ENCODE measurements around the gene WDTC1. TPM values are rescaled to one million over a fixed set of nuclear protein-coding genes. Genes with fewer than 3 reads are reported as not detected.

Gene WDTC1
- total RNA-seq, 1 experiment from 2014 or later, result 24.6 TPM

GRCh38 chr1:27300341-27301051, 66.1 kb downstream of the WDTC1 start:
- ATAC-seq, result peak; percentile 96
- Histone ChIP-seq H3K36me3 (ENCODE audit: control insufficient read depth, insufficient read depth, low read length) (peaks cover 6% of the 10 kb centered on the region; the same call in 1 of the 2 replicates), H3K4me1 (ENCODE audit: control insufficient read depth, insufficient read depth, low read length) (peaks cover 2% of the 10 kb centered on the region; the same call in 1 of the 2 replicates), H3K27ac (ENCODE audit: low read length) (no peak overlapping the region), H3K4me3 (ENCODE audit: low read depth in 2 of 2, low read length in 2 of 2) (no peak overlapping the region), H3K27me3 (ENCODE audit: control insufficient read depth, insufficient read depth, low read length) (no peaks in the 10 kb centered on the region), H3K9me3 (ENCODE audit: control insufficient read depth, insufficient read depth, low read depth, low read length) (no peaks in the 10 kb centered on the region)
- no peak for TF ChIP-seq TCF7L2 (IDR thresholded peaks at IDR 0.05; ENCODE audit: low read depth, low read length)
- TF ChIP-seq CTCF (IDR thresholded peaks at IDR 0.05), result peak; percentile 97
- CTCF ChIA-PET, result interaction anchor here (0.7 to 2.2 kb wide), 8 partner anchors 57 to 200 kb away, joined by 3 to 16 read pairs (median 6); no protein-coding TSS in a partner anchor
- no TSS peak for BruUV-seq (replicated peaks)
- DNase-seq (ENCODE audit: low read depth, low spot score), result peak; percentile 75
- intact Hi-C loops (cut with micrococcal nuclease; ENCODE audit: unreplicated experiment), result loop anchor here (2.0 kb wide), 1 partner anchor 94 kb away; no protein-coding TSS in a partner anchor
- in situ Hi-C loops (cut with HindIII; ENCODE audit: low pct_unique_long_range_greater_than_20kb, low sequenced_read_pairs), result no loop called here
- POLR2A ChIA-PET, result interaction anchor here (0.5 kb wide), 2 partner anchors 82 to 235 kb away, joined by 3 to 9 read pairs; no protein-coding TSS in a partner anchor

GRCh38 chr1:27301052-27301422, 66.6 kb downstream of the WDTC1 start:
- H3K9me3 ChIP-seq (ENCODE audit: control insufficient read depth, insufficient read depth, low read depth, low read length), result no peaks in the 10 kb centered on the region
- DNase-seq (ENCODE audit: low read depth, low spot score) (no peak), ATAC-seq (peak; percentile 6; the same call in 1 of the 2 replicates)
- BruUV-seq (replicated peaks), result no TSS peak
- no peaks in the 10 kb centered on the region for H3K27me3 ChIP-seq (ENCODE audit: control insufficient read depth, insufficient read depth, low read length)
- intact Hi-C loops (cut with micrococcal nuclease; ENCODE audit: unreplicated experiment) (loop anchor here (2.0 kb wide), 1 partner anchor 94 kb away; no protein-coding TSS in a partner anchor), in situ Hi-C loops (cut with HindIII; ENCODE audit: low pct_unique_long_range_greater_than_20kb, low sequenced_read_pairs) (no loop called here)
- CTCF ChIA-PET, result interaction anchor here (0.6 to 2.0 kb wide), 8 partner anchors 15 to 327 kb away, joined by 3 to 16 read pairs (median 6); no protein-coding TSS in a partner anchor
- H3K36me3 ChIP-seq (ENCODE audit: control insufficient read depth, insufficient read depth, low read length), result peaks cover 6% of the 10 kb centered on the region; the same call in 1 of the 2 replicates
- POLR2A ChIA-PET, result no interaction called here
- H3K4me1 ChIP-seq (ENCODE audit: control insufficient read depth, insufficient read depth, low read length), result peaks cover 2% of the 10 kb centered on the region; the same call in 1 of the 2 replicates
- H3K27ac ChIP-seq (ENCODE audit: low read length), result no peak overlapping the region
- TF ChIP-seq REST (IDR thresholded peaks at IDR 0.05; ENCODE audit: insufficient read depth in 1 of 2, low read depth in 2 of 2, low read length in 1 of 2) (no peak), CTCF (IDR thresholded peaks at IDR 0.05) (peak; percentile 45)
- H3K4me3 ChIP-seq (ENCODE audit: low read depth in 2 of 2, low read length in 2 of 2), result no peak overlapping the region
